Measurements from ENCODE around the gene NCBP1.
"Not testable (repeated sequence)": the region's sequence is repeated elsewhere in the genome, so short reads cannot be mapped to it uniquely, and the experiment has no call there.

Gene NCBP1, protein sequence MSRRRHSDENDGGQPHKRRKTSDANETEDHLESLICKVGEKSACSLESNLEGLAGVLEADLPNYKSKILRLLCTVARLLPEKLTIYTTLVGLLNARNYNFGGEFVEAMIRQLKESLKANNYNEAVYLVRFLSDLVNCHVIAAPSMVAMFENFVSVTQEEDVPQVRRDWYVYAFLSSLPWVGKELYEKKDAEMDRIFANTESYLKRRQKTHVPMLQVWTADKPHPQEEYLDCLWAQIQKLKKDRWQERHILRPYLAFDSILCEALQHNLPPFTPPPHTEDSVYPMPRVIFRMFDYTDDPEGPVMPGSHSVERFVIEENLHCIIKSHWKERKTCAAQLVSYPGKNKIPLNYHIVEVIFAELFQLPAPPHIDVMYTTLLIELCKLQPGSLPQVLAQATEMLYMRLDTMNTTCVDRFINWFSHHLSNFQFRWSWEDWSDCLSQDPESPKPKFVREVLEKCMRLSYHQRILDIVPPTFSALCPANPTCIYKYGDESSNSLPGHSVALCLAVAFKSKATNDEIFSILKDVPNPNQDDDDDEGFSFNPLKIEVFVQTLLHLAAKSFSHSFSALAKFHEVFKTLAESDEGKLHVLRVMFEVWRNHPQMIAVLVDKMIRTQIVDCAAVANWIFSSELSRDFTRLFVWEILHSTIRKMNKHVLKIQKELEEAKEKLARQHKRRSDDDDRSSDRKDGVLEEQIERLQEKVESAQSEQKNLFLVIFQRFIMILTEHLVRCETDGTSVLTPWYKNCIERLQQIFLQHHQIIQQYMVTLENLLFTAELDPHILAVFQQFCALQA

DNA sequence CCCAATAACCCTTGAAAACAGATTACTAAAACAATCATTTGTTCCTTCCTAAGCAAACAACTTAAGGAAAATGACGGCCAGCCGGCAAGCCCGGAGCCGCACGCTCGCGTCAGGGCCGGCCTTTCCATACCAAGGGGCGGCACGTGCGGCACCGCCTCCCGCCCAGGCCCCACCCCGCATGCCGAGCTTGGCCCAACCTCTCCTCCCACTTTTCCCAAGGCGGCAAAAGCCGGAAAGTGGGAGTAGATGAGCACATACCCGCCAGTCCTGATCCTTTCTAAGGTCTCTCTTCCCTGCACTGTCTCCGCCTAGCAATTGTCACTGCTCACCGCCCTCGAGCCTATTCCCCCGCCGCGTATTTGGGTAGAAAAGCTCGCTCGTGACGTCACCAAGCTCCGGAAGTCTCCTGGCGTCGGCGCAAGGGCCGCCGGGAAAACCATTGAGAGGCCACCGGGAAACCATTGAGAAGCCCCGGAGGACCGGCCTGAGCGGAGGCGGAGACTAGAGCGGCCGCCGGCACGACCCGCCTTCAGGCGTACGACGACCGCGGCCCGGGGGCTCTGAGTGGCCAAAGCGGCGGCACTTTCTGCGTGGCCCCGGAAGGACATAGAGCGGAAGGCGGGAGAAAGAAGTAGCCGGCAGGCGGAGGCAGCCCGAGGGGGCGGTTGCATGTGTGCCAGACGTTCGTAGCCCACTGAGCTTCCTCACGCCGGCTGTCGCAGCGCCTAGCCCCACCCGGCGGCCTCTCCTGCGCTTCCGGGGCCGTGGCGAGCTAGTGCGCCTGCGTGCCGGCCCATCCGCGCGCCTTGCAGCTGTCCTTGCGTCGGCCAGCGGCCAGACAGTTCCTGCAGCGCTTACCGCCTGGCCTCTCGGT, at the start of gene NCBP1, which contains the start of gene TSTD2:
Gene NCBP1, plus strand, starts transcription at position 837 of the 874 bp plus-strand sequence. CDS start 61 bp downstream, outside the sequence.
Gene TSTD2, minus strand, starts transcription at position 384 of the 874 bp plus-strand sequence. CDS start 5,806 bp downstream, outside the sequence.
- DNase-seq (ENCODE audit: low spot score) = peak; percentile 93

DNA sequence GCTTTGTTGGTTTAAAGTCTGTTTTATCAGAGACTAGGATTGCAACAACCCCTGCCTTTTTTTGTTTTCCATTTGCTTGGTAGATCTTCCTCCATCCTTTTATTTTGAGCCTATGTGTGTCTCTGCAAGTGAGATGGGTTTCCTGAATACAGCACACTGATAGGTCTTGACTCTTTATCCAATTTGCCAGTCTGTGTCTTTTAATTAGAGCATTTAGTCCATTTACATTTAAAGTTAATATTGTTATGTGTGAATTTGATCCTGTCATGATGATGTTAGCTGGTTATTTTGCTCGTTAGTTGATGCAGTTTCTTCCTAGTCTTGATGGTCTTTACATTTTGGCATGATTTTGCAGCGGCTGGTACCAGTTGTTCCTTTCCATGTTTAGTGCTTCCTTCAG, 48.8 kb upstream of the NCBP1 start:
- DNase-seq (ENCODE audit: low spot score) = not testable (repeated sequence)

DNA sequence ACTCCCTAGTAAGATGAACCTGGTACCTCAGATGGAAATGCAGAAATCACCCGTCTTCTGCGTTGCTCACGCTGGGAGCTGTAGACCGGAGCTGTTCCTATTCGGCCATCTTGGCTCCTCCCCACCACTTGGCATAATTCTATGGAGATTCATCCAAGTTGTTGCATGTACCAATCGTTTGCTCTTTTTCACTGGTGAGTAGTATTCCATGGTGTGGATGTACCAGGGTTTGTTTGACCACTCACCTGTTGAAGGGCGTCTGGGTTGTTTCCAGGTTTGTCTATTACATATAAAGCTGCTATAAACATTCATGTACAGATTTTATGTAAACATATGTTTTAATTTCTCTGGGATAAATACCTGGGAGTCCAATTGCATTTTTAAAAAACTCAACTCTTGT, 46.7 kb upstream of the NCBP1 start:
- DNase-seq (ENCODE audit: low spot score) = not testable (repeated sequence)

DNA sequence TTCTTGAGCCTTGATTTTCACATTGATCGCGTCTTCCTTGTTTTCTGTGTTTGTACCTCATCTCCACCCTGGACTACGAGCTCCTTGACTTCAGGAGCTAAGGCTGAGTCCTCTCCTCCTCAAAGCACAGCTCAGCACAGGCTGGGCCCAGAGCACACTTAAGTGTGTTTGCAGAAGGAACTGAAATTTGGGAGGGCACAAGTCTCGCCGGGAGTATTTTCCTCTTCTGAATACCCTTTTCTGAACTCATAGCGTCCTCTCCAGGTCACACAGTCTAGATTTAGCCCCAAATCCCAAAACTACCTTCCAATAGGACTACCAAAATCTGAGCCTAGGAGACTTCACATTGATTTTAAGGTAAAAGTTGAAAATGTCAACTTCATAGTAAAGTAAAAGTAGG, 42.1 kb upstream of the NCBP1 start:
- DNase-seq (ENCODE audit: low spot score) = no peak

DNA sequence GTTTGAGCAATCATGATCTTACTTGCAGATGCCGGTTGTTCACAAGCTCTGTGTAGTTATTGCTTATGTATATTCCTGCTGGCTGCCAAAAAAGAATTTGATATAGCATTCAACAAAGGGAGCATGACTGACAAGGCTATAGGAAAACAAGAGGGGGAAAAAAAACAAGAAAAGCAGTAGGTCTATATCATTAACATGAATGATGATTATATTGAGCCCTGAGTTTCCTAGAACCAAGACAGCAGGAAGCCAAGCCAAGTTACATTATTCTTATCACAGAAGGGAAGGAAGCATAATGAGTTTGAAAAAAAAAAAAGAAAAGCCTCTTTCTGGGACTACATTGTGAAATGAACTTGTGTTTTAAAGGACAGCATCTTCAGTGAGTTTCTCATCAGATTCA, 41.5 kb upstream of the NCBP1 start:
- DNase-seq (ENCODE audit: low spot score) = no peak

DNA sequence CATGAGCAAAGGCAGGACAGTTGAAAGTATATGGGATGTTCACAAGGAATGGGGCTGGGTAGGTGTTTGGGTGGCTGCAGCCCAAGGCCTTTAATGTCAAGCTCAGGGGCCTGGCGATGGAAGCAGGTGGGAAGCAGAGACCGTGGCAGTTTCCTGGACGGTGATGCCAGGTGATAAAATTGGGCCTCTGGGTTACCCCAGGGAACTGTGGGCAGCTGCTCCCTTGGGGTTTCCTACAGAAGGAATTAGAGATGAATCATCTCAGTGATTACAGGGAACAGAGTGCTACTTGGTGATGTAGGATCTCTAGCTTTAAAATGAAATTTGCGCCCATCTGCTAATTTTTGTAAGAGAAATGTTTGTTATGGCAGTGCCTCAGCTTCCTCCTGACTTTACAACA, 39.7 kb upstream of the NCBP1 start:
- DNase-seq (ENCODE audit: low spot score) = no peak

DNA sequence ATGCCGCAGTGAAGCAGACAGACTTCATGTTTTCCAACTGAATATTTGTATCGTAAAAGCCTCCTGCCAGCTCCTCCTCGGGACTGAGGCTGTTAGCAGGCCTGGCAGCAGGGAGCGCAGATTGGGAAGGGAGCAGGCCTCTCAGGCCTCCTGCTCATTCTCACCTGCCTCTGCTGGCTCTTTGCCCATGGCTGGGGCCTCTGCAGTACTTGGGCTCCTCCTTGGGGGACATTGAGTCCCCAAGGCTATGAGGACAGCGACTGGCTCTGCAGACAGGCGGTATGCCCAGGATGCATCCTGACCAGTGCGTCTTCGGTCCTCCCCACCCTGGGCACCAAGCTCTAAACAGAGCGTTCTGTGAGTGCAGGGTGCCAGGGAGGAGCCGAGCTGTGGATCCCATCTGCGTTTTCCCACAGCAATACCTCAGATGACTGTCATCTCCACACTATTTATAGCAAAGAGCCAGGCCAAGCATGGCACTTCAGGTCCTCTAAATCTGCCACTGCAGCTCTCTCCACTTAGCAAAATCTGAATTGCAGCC, 39.2 kb upstream of the NCBP1 start:
- no peak for DNase-seq (ENCODE audit: low spot score)

DNA sequence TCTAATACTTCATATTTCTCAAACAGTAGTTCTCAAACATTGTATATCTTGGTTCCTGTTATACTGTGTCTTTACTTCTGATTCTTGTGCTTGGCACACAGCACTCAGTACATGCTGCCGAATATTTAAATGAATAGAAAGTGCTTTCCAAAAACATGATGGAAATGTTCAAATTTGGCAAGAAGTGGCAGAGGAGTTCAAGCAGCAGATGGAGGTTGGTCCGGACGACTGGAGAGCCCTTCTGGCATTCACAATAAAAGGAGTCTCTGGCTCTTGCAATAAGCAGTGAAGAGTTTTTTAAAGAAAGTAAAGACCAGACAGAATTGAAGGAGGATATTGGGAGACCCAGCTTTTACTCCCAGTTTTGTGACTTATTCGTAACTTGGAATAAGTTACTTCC, 36.7 kb upstream of the NCBP1 start:
- DNase-seq (ENCODE audit: low spot score) = no peak

DNA sequence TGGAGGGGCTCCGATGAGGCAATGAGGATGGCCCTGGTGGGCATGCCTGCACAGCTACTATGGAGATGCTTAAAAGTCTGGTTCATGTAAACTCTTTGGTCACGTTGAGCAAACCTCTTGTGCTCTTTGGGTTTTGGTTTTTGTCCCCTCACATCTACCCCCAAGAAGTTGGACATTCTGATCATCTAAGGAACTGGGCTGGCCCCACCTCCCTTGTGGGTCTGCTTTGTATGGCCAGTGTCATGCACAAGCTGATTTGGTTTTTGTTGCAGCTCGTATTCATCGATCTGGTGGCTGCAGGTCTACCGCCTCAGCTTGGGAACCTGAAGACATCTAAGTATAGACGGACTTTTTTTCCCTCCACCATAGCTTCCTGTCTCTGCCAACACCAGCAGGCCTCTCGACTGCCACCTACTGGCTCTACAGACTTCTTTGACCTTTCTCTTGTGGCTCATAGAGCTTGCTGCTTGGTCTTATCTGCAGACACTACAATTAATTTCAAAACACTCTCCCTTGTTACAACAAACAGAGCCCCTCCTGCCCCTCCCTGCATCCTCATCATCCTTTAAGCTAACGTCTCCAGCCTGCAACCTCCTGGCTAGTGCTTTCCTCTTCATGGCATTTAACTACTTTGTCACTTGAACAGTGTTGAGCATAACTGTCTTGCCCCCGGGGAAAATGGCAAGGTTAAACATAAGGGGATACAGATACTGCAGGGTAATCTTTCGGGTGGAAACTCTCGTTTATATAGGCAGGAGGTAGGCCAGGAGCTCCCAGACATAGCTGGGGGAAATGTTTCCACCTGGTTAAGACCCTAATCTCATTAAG, 34.9 kb upstream of the NCBP1 start:
- peak; percentile 75 for DNase-seq (ENCODE audit: low spot score)

DNA sequence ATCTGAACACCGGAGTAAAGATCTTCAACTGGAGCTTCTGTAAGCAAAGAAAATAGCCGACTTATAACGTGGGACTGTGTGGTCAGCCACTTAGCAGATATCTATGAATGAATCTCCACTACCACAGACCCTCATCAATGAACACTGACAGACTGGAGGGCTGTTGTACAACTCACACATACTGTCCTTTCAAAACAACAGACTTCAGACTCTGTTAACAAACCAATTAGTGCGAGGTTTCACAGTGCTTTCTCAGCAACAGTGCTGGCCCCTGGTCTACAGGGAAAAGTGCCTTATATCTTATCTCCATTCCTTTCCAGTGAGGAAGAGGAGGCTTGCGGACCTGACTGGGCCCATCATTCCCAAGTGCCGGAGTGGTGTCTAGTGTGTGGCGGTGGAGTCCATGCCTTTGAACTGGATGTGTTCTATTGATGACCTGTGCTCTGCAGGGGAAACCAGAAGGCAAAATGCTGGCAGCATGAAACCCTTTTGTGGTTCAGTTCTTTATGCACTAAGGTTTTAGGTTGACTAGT, 34.2 kb upstream of the NCBP1 start:
- no peak for DNase-seq (ENCODE audit: low spot score)

DNA sequence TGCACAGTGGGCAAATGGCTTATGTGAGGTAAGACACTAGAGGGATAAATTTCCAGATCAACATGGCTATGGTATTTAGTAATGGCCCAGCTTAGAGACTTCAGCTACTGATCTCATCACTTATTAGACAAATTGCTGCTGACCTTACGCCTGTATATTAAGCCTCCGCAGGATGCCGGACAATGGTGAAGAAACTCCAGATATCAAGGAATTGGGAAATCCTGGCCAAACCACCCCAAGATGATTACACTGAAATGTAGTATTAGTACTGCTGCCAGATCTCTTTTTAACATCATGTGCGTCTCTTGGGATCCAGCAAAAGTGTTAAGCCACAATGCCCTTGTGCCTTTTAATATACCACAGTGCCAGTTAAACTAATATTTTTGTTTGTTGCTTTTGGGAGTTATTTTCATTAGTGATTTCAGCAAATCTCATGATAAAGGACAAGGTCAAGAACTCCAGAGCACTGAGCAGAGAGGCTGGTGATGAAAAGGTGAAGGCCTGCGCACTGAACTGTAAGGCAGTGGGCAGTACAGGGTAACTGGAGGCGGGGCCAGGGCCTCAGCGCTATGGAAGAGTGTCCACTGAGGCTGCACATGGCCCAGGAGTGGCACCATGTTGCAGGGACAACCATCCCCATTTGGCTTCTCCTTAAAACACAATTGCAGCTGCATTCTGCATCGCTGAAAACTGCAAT, 32.9 kb upstream of the NCBP1 start:
- DNase-seq (ENCODE audit: low spot score) = no peak

DNA sequence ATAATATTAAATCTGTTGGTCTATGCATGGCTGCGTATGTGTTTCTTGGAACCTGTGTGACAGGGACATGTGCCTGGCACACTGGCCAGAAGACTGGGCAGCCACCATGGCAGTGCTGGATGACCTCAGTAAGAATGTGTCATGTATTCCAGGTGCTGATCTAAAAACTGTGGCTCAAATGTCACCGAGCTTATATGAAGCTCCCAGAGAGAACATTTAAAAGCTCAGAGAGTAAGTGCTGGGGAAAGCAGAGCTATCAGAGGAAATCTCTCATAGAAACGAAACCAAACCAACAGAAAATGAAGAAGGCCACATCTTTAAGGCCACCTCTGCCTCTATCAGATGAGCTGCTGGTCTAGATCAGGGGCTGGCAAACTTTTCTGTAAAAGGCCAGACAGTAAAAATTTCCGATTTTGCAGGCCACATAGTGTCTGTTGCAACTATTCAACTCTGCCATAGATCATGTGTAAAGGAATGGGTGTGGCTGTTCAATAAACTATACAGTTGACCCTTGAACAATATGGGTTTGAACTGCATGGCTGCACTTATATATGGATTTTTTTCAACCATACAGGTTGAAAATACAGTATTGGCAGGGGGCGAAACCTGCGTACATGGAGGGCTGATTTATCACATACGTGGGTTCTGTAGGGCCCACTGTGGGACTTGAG, 32.3 kb upstream of the NCBP1 start:
- DNase-seq (ENCODE audit: low spot score) = no peak

DNA sequence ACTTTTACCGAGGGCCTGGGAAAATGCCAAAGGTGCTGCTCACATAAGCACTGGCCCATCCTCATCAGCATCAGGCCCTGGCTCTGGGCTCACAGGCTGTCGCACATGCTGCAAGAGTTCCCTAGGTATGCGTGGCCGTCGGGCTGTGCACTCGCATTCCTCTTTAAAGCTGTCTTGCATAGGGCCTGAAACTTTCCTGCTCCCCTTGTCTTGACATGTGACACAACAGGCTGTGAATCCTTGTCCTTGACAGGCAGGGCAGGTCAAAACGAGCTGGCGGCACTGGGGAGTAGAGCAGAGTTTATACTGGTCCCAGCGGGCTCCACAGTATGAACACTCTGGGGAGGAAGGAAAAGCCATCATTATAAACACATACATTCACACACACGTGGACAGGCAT, 31.2 kb upstream of the NCBP1 start:
- no peak for DNase-seq (ENCODE audit: low spot score)

DNA sequence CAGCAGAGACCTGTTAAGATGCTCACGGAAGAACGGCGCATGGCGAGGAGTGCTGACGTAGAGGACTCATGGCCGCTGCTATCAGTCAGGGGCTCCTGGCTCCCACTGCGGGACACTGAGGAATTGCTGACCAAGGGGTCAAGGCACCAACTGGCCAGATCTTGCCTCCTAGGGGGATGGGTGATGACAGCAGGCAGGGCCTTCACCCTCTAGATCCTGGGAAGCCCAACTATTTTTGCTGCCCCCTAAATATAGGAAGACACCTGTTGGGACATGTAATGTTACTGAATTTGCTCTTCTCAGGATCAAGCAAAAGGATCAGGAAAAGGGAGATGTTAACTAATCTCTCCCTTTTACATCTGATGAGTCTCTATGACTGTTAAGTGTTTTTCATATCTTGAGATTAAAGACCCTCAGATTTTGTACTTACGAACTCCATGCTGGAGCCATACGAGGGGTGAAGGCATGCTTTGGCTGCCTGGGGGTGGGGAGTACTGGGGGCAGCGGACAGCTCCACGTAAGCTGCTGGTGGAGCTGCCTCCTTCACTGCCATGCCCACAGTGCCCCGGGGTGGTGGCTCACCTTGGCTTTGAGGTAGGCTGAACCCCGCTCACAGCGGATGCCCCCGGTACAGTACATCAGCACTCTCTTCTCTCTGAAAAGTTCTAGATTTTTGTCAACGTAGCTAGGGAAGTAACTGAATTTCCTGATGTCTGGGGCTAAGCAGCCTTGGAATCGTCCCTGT, 28.5 kb upstream of the NCBP1 start:
- DNase-seq (ENCODE audit: low spot score) = no peak

DNA sequence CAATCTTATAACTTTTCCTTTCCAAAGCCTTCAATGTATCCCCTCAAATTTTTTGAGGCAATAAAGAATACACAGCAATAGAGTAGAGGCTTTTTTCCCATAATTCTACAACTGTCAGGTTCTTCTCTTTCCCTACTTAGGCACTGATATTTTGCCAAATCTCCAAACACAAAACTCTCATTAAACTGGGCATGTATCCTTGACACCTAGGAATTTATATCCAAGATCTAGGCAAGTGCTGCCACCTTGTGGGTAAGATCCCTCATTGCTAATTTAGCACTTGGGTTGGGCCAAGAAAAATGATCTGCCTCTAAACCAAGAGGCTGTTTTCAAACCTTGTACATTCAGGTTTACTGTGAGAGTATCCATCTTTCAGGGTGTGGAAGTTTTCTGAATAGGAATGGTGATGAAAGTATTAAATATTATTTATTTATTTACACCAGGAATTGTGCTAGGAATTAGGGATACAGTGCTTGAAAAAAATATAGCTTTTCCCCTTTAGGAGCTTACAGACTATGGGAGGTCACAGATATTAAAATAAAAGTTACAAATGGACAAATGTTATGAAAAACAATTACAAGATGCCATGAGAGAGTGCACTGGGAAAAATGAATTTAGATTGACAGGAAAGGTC, 18.1 kb upstream of the NCBP1 start:
- DNase-seq (ENCODE audit: low spot score) = peak; percentile 71

DNA sequence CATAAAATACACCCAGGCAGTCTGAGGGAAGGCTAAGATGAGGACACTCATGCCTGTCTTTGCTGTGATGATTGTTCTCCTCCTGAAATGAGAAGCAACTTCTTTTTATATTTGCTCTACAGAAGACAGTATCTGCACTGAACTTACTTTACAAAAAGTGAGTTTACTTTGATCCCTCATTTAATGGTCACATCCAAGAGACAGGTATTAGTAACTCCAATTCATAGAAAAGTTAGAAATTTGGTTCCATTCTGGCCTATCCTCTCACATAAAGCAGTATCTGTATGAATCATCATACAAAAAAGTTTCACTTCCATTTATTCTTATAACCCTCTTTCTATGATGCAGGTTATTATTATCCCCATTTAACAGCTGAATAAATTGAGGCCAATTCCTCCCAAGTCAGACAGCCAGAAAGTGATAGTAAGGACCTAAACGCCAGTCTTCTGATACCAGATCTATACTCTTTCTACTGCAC, 15.6 kb upstream of the NCBP1 start:
- DNase-seq (ENCODE audit: low spot score) = no peak

DNA sequence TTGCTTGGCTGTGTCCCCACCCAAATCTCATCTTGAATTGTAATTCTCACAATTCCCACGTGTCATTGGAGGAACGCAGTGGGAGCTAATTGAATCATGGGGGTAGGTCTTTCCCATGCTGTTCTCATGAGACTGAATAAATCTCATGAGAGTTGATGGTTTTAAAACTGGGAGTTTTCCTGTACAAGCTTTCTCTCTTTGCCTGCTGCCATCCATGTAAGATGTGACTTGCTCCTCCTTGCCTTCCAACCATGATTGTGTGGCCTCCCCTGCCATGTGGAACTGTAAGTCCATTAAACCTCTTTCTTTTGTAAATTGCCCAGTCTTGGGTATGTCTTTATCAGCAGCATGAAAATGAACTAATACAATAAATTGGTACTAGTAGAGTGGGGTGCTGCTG, 13.6 kb upstream of the NCBP1 start:
- DNase-seq (ENCODE audit: low spot score) = not testable (repeated sequence)

DNA sequence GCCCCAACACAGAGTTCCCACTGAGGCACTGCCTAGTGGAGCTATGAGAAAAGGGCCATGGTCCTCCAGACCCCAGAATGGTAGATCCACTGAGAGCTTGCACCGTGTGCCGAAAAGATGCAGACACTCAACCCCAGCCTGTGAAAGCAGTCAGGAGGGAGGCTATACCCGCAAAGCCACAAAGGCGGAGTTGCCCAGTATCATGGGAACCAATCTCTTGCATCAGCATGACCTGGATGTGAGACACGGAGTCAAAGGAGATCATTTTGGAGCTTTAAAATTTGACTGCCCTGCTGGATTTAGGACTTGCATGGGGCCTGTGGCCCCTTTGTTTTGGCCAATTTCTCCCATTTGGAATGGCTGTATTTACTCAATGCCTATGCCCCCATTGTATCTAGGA, 11.1 kb upstream of the NCBP1 start:
- DNase-seq (ENCODE audit: low spot score) = not testable (repeated sequence)
